Measurements from ENCODE around the gene SH3BP4.

DNA sequence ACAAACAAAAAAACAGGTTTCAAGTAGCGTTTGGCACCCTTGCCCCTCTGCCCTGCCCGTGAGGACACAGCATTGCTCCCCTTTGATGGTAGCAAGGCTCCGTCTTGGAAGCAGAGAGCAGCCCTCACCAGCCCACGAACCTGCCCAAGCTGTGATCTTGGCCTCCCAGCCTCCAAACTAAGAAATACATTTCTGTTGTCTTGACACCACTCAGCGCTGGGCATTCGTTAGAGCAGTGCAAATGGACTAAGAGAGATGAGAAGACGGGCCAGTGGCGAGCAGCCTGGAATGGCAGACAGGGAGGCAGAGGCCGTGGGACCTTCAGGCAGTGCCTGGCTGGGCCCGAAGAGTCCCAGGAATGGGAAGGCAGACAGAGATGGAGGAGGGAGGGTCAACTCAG is 109.8 kb downstream of the SH3BP4 start:
- TF ChIP-seq EZH2 (IDR thresholded peaks at IDR 0.05; ENCODE audit: insufficient read depth, poor library complexity, severe bottlenecking) (no peak), EZH2phosphoT487 (IDR thresholded peaks at IDR 0.05; ENCODE audit: insufficient read depth, low read depth) (no peak)

Measured in GM23248 (cell line).